Measurements from ENCODE around the gene SLC25A21. TPM values are rescaled to one million over a fixed set of nuclear protein-coding genes. Genes with fewer than 3 reads are reported as not detected.

The SLC25A21 gene
- total RNA-seq, 1 donor from 2014 or later, result 0.89 TPM

DNA sequence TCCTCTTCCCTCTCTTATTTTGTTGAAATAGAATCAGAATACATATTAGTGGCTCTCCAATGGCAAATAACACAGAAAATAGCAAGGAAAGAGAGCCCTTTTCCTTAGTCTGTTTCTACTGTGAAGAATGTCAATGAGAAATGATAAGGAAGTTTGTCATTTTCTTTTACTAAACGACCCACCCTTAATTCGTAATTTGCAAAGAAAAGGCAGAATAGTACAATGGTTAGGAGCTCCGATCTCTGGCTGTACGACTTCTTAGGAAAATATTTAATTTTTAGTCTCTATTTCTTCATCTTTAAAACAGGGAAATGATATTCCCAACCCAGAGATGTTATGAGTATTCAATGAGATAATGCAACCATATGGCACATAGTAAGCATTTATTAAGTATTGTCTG, 504.7 kb downstream of the SLC25A21 start:
- ATAC-seq, result no peak
- intact Hi-C loops (cut with micrococcal nuclease), result no loop called here
- DNase-seq, result no peak

DNA sequence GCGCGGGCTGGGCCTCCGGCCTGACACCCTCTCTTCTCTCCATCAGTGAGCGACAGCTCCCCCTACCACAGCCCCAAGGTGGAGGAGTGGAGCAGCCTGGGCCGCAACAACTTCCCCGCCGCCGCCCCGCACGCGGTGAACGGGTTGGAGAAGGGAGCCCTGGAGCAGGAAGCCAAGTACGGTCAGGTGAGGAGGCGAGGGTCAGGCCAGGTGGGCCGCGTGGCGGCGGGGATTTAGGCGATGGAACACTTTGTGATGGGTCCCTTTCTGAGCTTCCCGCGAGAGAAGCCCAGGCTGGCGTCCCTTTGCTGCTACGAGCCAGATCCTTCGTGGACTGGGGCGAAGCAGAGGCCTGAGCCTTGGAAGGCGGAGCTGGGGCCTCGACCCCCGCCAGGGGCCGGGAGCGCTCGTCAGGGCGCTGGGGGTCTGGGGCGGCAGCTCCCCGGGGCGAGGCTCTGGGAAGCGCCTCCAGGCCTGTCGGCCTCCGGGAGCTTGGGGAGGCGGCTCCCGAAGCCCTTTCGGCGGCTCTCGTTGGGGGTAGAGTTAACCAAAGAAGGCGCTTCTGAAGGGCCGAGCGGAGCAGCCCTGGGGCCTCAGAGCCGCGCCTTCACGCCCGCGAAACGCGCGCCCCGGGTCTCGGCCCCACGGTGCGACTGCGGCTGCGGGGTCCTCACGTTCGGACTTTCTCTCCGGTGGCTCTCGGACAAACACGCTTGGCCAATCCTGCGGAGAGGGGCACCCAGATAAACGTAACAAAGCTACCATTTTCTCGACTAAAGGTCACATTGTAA, 505.8 kb downstream of the SLC25A21 start:
- intact Hi-C loops (cut with micrococcal nuclease), result no loop called here
- no peak for ATAC-seq
- no peak for DNase-seq

DNA sequence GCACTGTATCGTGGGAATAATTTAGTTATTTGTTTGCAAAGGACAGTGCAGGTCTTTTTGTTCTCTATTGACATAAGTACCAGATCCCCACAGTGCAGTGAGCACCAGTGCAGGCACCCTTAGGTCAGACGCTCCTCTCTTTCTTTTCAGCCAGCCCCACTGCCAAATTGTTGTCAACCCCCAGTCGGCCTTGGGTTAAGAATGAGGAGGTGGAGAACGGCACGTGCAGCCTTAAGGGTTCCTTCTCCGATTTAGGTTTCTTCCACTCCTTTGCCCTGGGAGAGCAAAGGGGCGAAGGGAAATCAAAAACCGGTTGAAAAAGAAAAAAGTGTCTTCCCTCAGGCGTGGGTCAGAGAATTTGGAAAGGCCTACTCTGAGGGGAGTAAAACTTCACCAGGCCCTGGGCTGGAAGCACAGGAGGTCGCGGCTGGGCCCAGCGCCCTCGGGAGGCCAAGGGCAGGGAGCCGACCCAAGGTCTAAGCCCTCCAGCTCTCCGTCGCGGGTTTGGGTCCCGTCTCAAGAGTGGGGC, 506.5 kb downstream of the SLC25A21 start:
- DNase-seq (no peak), ATAC-seq (no peak)
- intact Hi-C loops (cut with micrococcal nuclease), result no loop called here

GRCh38 chr14:36664322-36665193, 507.8 kb downstream of the SLC25A21 start:
- intact Hi-C loops (cut with micrococcal nuclease), result no loop called here
- DNase-seq (no peak), ATAC-seq (no peak)

DNA sequence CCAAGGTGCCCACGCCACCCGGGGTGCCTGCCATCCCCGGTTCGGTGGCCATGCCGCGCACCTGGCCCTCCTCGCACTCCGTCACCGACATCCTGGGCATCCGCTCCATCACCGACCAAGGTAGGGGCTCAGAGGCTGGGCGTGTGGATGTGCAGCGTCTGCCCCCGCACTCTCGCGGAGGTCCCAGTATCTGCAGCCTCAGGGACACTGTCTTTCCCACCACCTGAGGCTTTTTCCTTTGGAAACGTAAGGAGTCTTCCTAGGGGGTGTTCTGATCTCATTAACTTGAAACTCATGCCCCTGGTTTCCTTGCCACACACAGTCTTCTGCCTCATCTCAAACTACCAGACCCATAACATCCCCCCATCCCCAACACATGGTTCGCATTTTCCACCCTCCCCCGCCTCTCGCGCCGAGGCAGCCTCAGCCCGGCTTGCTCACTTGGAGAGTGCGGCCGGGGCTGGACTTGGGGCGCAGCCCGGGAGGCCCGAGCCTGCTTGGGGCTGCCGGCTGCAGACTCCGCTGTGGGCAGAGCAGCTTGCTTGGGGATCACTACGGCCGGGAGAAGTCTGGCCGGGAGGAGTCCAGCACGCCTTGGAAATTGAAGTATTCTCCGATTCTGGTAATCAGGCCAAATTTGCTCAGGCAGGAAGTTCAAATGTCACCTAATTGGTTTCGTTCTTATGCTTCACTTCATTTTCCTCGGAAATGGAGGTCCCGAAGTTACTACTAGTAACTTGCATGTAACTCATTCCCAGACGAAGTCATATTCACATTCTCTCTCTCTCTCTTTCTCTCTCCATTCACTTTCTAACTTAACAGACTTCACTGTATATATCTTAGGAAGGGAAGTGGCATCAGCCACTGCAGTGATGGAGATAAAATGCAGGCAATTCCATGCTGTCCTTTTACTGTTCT, 508.7 kb downstream of the SLC25A21 start:
- DNase-seq (peak; percentile 29), ATAC-seq (no peak)
- intact Hi-C loops (cut with micrococcal nuclease), result no loop called here

- ATAC-seq (no peak), DNase-seq (no peak)
- intact Hi-C loops (cut with micrococcal nuclease), result no loop called here
Observed at GRCh38 chr14:36662543-36663403, 509.6 kb downstream of the SLC25A21 start.

GRCh38 chr14:36662258-36662542, 510.2 kb downstream of the SLC25A21 start:
- intact Hi-C loops (cut with micrococcal nuclease), result no loop called here
- no peak for DNase-seq
- ATAC-seq, result no peak

- intact Hi-C loops (cut with micrococcal nuclease), result no loop called here
- ATAC-seq (peak; percentile 90), DNase-seq (peak; percentile 75)
Observed at GRCh38 chr14:36661506-36662257, 510.7 kb downstream of the SLC25A21 start, which contains the start of gene PAX9. PAX9 (plus strand) TSS chr14:36661860; CDS start chr14:36662090, 230 bp downstream.

GRCh38 chr14:36660736-36661505, 511.5 kb downstream of the SLC25A21 start:
- no peak for DNase-seq
- no peak for ATAC-seq
- intact Hi-C loops (cut with micrococcal nuclease), result no loop called here

GRCh38 chr14:36659822-36660735, 512.3 kb downstream of the SLC25A21 start:
- intact Hi-C loops (cut with micrococcal nuclease), result no loop called here
- ATAC-seq, result no peak
- no peak for DNase-seq

- ATAC-seq (no peak), DNase-seq (no peak)
- intact Hi-C loops (cut with micrococcal nuclease), result no loop called here
Observed at GRCh38 chr14:36659010-36659821, 513.2 kb downstream of the SLC25A21 start.

DNA sequence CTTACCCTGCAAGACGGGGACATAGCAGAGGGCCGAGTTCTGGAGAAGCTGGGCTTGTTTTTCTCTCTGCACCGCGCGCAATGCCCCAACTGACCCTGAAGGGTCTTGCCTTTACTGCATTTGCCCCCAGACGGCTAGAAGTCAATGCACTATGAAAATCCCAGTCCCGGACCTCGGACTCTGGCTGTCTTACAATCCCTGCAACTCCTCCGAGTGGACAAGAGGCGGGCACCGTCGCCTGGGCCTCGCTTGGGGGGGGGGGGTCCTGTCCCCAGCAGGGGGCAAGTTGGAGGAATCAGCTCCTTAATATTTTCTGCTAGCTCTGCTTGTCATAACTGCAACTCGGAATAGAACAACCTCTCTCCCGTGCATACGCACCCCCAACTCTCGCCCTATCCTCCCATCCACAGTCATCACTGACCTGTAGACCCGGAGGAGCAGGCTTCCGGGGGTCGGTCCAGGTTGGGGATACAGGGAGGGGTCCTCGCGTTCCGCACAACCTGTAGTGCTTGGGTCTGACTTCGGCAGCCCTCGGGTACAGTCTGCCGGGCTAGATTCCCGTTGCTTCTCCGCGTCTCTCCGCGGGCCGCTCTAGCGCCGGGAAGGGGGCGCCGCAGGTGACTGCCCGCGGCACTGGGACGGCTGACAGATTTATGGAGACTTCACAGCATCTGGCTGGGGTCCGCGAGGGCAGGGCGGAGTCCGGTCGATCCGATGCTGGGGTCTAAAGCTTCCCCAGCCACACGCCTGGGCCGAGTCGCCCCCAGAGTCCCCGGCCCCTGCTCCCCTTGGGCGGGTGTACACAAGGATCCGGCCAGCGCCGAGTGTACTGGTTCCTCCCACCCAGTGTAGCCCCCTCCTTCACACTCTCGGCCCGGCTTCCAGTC, 514.0 kb downstream of the SLC25A21 start:
- DNase-seq (peak; percentile 22), ATAC-seq (no peak)
- intact Hi-C loops (cut with micrococcal nuclease), result no loop called here

DNA sequence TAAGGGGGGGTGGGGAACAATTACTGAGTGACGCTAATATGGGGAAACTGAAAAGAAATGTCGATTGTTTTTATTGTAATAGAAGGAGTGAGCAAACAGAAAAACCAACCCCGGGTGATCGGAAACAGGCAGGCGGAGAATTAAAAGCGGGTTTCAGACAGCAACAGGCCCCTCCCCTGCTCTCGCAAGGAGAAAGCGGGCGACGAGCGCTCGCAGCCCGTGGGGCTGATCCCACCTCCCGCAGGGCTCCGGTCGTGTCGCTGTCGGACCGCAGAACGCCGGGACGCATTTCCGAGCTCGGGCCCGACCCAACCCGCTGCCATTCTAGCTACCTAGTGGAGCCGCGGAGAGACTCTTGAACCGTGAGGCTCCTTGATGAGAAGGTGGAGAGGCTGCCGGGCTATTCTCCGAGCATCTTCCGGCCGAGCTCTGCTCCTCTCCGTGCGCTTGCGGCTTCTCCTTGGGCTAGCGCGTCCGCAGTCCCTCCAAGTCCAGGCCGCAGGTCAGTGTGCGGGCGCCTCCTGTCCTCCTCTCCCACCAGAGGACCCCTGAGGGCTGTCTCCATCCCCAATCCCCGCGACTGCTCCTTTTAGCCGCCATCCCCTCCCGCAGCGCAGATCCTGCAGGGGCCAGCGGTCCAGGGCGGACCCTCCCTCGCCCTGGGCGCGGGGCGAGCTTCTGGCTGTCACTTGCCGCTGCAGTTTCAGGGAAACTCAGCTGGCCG, 514.8 kb downstream of the SLC25A21 start:
- intact Hi-C loops (cut with micrococcal nuclease), result no loop called here
- DNase-seq (peak; percentile 19), ATAC-seq (no peak)

All from left ventricle myocardium superior (tissue), 1 donor.